Ishikawa (cell line): ENCODE results near the gene NHSL1.

Experiments
- CEBPB ChIP-seq: IDR thresholded peaks from 2 replicates; pipeline ENCODE4 v1.6.1; 2012
- EGR1 ChIP-seq: IDR thresholded peaks from 2 replicates; pipeline ENCODE4 v1.6.1; 2012
- EP300 ChIP-seq: IDR thresholded peaks from 2 replicates; pipeline ENCODE4 v1.6.1; 2012; ENCODE audit warnings: borderline replicate concordance
- MAX ChIP-seq: IDR thresholded peaks from 2 replicates; pipeline ENCODE4 v1.6.1; 2012
- NFIC ChIP-seq: IDR thresholded peaks from 2 replicates; pipeline ENCODE4 v1.6.1; 2012
- RAD21 ChIP-seq: IDR thresholded peaks from 2 replicates; pipeline ENCODE4 v1.6.1; 2012; ENCODE audit warnings: low read depth
- REST ChIP-seq: IDR thresholded peaks from 2 replicates; pipeline ENCODE4 v1.6.1; 2012; ENCODE audit warnings: low read depth, mild to moderate bottlenecking
- TAF1 ChIP-seq: IDR thresholded peaks from 2 replicates; pipeline ENCODE4 v1.6.1; 2012; ENCODE audit warnings: low read depth, mild to moderate bottlenecking

- TF ChIP-seq MAX (no peak), CEBPB (no peak), EGR1 (no peak), RAD21 (no peak), TAF1 (no peak), REST (no peak), EP300 (no peak), NFIC (no peak)
These were observed 67.8 kb downstream of the NHSL1 start for GRCh38 chr6:138431256-138432062.
